Breast epithelium (tissue), 3 donors: ENCODE data around the gene INSR.
A peak's percentile ranks its signal among the peaks of the same experiment; 100 is the strongest.

ENCODE experiments used
- CTCF ChIP-seq, 3 donors: fragments of 450-650 bp; IDR thresholded peaks; one replicate each; pipeline ENCODE4 v1.5.1; 2016 to 2017; ENCODE audit warnings: antibody characterized with exemption in 3 of 3, mild to moderate bottlenecking in 3 of 3, moderate library complexity in 3 of 3
- POLR2AphosphoS5 ChIP-seq, 3 donors: sonication (generic); formaldehyde crosslinking; IDR thresholded peaks; one replicate each; pipeline ENCODE4 v1.6.1; 2017; ENCODE audit warnings: antibody characterized with exemption in 3 of 3

GRCh38 chr19:7224209-7224686 is 70.0 kb downstream of the INSR start:
- TF ChIP-seq CTCF (IDR thresholded peaks at IDR 0.05), result no peak
- peak; percentile 37 to 61 (median 38) for TF ChIP-seq POLR2AphosphoS5 (IDR thresholded peaks at IDR 0.05)
